IMR-90 (cell line): Measurements from ENCODE around the gene AKAP13. TPM values are rescaled to one million over a fixed set of nuclear protein-coding genes. Genes with fewer than 3 reads are reported as not detected.

ENCODE experiments used
- ATAC-seq: fragments of 200-7000 bp; cut with Tn5 transposase; 2 replicates; pipeline ENCODE4 v1.9.1; 2020; ENCODE audit warnings: low read depth, mild to moderate bottlenecking, moderate library complexity
- BruUV-seq: library from RNA; stranded (reverse); fragments of 400-500 nt; replicated peaks from 2 replicates; lab custom pipeline; 2021; lab: Mats Ljungman, UMichigan
- CTCF ChIA-PET: fragments of 300-600 bp; formaldehyde crosslinking; extraction: SDS; loops from one replicate; lab custom pipeline; 2021; ENCODE audit warnings: antibody characterized with exemption; lab: Yijun Ruan, JAX
- POLR2A ChIA-PET: fragments of 300-600 bp; sonication (Branson Sonifier 250); formaldehyde crosslinking; loops from one replicate; lab custom pipeline; 2022; ENCODE audit warnings: antibody characterized with exemption; ENCODE audit not compliant: unreplicated experiment; lab: Charles Lee
- DNase-seq: peaks from one replicate; pipeline ENCODE4 v3.0.0; 2013
- H2AFZ ChIP-seq: replicated peaks from 2 replicates; pipeline ENCODE3; 2013; ENCODE audit warnings: low read length, mild to moderate bottlenecking; ENCODE audit not compliant: poor library complexity
- H2AK5ac ChIP-seq: 2 replicates; pipeline ENCODE4 v1.6.1; 2013; ENCODE audit warnings: low read depth, low read length, inconsistent platforms
- H2AK9ac ChIP-seq: replicated peaks from 2 replicates; pipeline ENCODE3; 2013; ENCODE audit warnings: mild to moderate bottlenecking, low read depth, low read length, moderate library complexity; ENCODE audit not compliant: poor library complexity
- H2BK120ac ChIP-seq: 2 replicates; pipeline ENCODE4 v1.6.1; 2013; ENCODE audit warnings: low read depth, low read length, inconsistent platforms
- H2BK15ac ChIP-seq: 3 replicates; pipeline ENCODE4 v1.6.1; 2013; ENCODE audit warnings: low read depth, low read length, inconsistent platforms
- H2BK20ac ChIP-seq: 2 replicates; pipeline ENCODE4 v1.6.1; 2013; ENCODE audit warnings: low read depth, mild to moderate bottlenecking, inconsistent platforms, low read length, moderate library complexity
- H2BK5ac ChIP-seq: 2 replicates; pipeline ENCODE4 v1.6.1; 2013; ENCODE audit warnings: mild to moderate bottlenecking, low read depth, low read length, inconsistent platforms; ENCODE audit not compliant: poor library complexity, severe bottlenecking
- H3K14ac ChIP-seq: replicated peaks from 2 replicates; pipeline ENCODE4 v1.6.1; 2013; ENCODE audit warnings: low read depth, low read length, inconsistent platforms
- H3K18ac ChIP-seq: 2 replicates; pipeline ENCODE4 v1.6.1; 2013; ENCODE audit warnings: low read depth, low read length, control low read depth
- H3K23ac ChIP-seq: 2 replicates; pipeline ENCODE4 v1.6.1; 2013; ENCODE audit warnings: low read depth, low read length, inconsistent platforms
- H3K27ac ChIP-seq: 2 replicates; pipeline ENCODE4 v1.5.1; 2013; ENCODE audit warnings: mild to moderate bottlenecking, control low read depth, low read length; ENCODE audit not compliant: insufficient read depth
- H3K27me3 ChIP-seq: 2 replicates; pipeline ENCODE4 v1.6.1; 2013; ENCODE audit warnings: low read length; ENCODE audit not compliant: control insufficient read depth, insufficient read depth
- H3K36me3 ChIP-seq: 2 replicates; pipeline ENCODE4 v1.6.1; 2013; ENCODE audit warnings: low read length, mixed read lengths; ENCODE audit not compliant: control insufficient read depth, insufficient read depth
- H3K4ac ChIP-seq: 2 replicates; pipeline ENCODE4 v1.6.1; 2013; ENCODE audit warnings: low read depth, low read length, inconsistent platforms
- H3K4me1 ChIP-seq: 2 replicates; pipeline ENCODE4 v1.6.1; 2013; ENCODE audit warnings: low read length, mixed read lengths; ENCODE audit not compliant: control insufficient read depth, insufficient read depth
- H3K4me2 ChIP-seq: 2 replicates; pipeline ENCODE4 v1.6.1; 2013; ENCODE audit warnings: low read depth, mild to moderate bottlenecking, control low read depth, low read length, moderate library complexity
- H3K4me3 ChIP-seq: 2 replicates; pipeline ENCODE4 v1.5.1; 2013; ENCODE audit warnings: low read depth, mild to moderate bottlenecking, control low read depth, low read length, moderate library complexity; ENCODE audit not compliant: insufficient read depth
- H3K56ac ChIP-seq: 2 replicates; pipeline ENCODE4 v1.6.1; 2013; ENCODE audit warnings: low read length, inconsistent platforms; ENCODE audit not compliant: insufficient read depth; ENCODE audit errors: extremely low read depth
- H3K79me1 ChIP-seq, 2 experiments: 2 replicates each; pipeline ENCODE4 v1.6.1; 2013; ENCODE audit warnings: low read length in 2 of 2, inconsistent platforms in 1 of 2, low read depth in 1 of 2
- H3K9ac ChIP-seq: 2 replicates; pipeline ENCODE4 v1.6.1; 2013; ENCODE audit warnings: low read depth, low read length, control low read depth
- H3K9me1 ChIP-seq: 2 replicates; pipeline ENCODE4 v1.6.1; 2013; ENCODE audit warnings: low read length, inconsistent platforms; ENCODE audit not compliant: insufficient read depth
- H3K9me3 ChIP-seq: 2 replicates; pipeline ENCODE4 v1.6.1; 2013; ENCODE audit warnings: low read length; ENCODE audit not compliant: control insufficient read depth, insufficient read depth
- H4K20me1 ChIP-seq: 2 replicates; pipeline ENCODE4 v1.6.1; 2013; ENCODE audit warnings: low read length, inconsistent platforms; ENCODE audit not compliant: insufficient read depth
- H4K5ac ChIP-seq: 2 replicates; pipeline ENCODE4 v1.6.1; 2013; ENCODE audit warnings: mild to moderate bottlenecking, low read depth, low read length, control low read depth
- H4K8ac ChIP-seq, 2 experiments: 2 replicates each; pipeline ENCODE4 v1.6.1; 2013; ENCODE audit warnings: low read depth in 2 of 2, low read length in 2 of 2, control low read depth in 1 of 2, inconsistent platforms in 1 of 2
- H4K91ac ChIP-seq: 2 replicates; pipeline ENCODE4 v1.6.1; 2013; ENCODE audit warnings: low read depth, low read length, inconsistent platforms; ENCODE audit not compliant: insufficient read depth
- BHLHE40 ChIP-seq: fragments of 150-350 bp; IDR thresholded peaks from 2 replicates; pipeline ENCODE4 v1.6.1; 2016; ENCODE audit warnings: mild to moderate bottlenecking, low read depth, low read length
- CEBPB ChIP-seq: IDR thresholded peaks from 2 replicates; pipeline ENCODE4 v1.6.1; 2012; ENCODE audit warnings: low read depth, low read length, improper control_type of control experiment
- FOS ChIP-seq: fragments of 150-350 bp; IDR thresholded peaks from 2 replicates; pipeline ENCODE4 v1.6.1; 2016; ENCODE audit warnings: low read depth, low read length
- MAFK ChIP-seq: IDR thresholded peaks from 2 replicates; pipeline ENCODE4 v1.6.1; 2012; ENCODE audit warnings: low read depth, low read length, improper control_type of control experiment
- NFE2L2 ChIP-seq: fragments of 150-350 bp; IDR thresholded peaks from 2 replicates; pipeline ENCODE4 v1.6.1; 2016; ENCODE audit warnings: low read depth, mild to moderate bottlenecking, low read length
- POLR2A ChIP-seq: IDR thresholded peaks from 2 replicates; pipeline ENCODE4 v1.6.1; 2012; ENCODE audit warnings: mild to moderate bottlenecking, low read depth, low read length
- RFX5 ChIP-seq: IDR thresholded peaks from 2 replicates; pipeline ENCODE4 v1.8.0; 2012; ENCODE audit warnings: low read depth, mild to moderate bottlenecking, low read length, moderate library complexity
- WGBS, 2 experiments: methylation state at CpG; one replicate each; pipeline versions ENCODE4 v1.1.5 to v1.1.7; 2013; ENCODE audit warnings: missing lambda C conversion rate in 2 of 2; ENCODE audit not compliant: insufficient read length in 1 of 2; ENCODE audit errors: extremely low coverage in 2 of 2; 5-methylcytosine and 5-hydroxymethylcytosine counted together
- dilution Hi-C: fragments of 300-500 bp; cut with HindIII; formaldehyde crosslinking; loops from one replicate; pipeline ENCODE4 v1.14.3; 2018; ENCODE audit warnings: low sequenced_read_pairs; ENCODE audit not compliant: unreplicated experiment
- in situ Hi-C: fragments of 300-500 bp; cut with MboI; formaldehyde crosslinking; loops from 3 replicates; pipeline ENCODE4 v1.14.3; 2019; ENCODE audit warnings: low sequenced_read_pairs, inconsistent platforms, mixed read lengths
- intact Hi-C: fragments of 100-400 bp; cut with micrococcal nuclease; formaldehyde crosslinking; loops from 2 replicates; pipeline ENCODE4 v1.10.0; 2022
- polyA plus RNA-seq, 3 experiments: library from polyadenylated mRNA; depleted of rRNA; stranded (reverse); fragments of >200 nt; gene quantifications; 2 replicates each; pipeline ENCODE4 v1.2.3, GENCODE V29; 2012; ENCODE audit warnings: low replicate concordance in 1 of 3
- total RNA-seq: library from RNA; depleted of rRNA; stranded (reverse); fragments of >200 nt; gene quantifications from 2 replicates; pipeline ENCODE4 v1.2.3, GENCODE V29; 2012
- TF ChIP-seq, protein P1 (sequence below): fragments of 150-350 bp; IDR thresholded peaks from 2 replicates; pipeline ENCODE4 v1.6.1; 2016; ENCODE audit warnings: low read depth, mild to moderate bottlenecking, low read length, moderate library complexity, borderline replicate concordance

Gene AKAP13
- total and polyA plus RNA-seq, 2 of the 4 experiments (the other 2 are of a cell fraction): 10.4 to 46.4 TPM

DNA sequence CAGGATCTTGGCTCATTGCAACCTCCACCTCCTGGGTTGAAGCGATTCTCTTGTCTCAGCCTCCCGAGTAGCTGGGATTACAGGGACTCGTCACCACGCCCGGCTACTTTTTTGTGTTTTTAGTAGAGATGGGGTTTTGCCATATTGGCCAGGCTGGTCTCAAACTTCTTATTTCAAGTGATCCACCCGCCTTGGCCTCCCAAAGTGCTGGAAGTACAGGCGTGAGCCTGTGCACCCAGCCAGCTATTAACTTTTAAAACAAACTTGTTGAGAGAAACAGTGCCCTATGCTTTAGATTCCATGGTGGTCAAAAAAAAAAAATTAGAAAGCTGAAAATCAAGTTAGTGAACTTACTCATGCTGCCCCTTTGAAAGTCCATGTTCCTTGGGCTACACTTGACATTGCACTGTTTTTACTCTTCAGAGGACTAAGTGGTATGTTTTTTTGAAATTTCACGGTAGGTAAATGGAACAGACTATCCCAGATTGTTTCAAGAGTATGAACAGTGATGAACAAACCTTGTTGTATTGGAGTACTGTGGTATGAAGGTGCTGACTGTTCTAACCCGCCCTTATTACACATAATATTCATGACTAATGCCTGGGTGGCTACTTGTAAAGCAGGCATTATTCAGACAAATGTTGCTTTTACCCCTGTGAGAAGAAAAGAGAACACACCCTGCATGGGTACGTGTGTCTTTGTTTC, 207.5 kb downstream of the AKAP13 start:
- ATAC-seq: peak; percentile 55
- H3K4me1 ChIP-seq: peaks cover 9% of the 10 kb centered on the region
- no peak overlapping the region; the same call in 1 of the 2 replicates for H3K23ac ChIP-seq
- DNase-seq: peak; percentile 82
- H3K9me3 ChIP-seq: no peaks in the 10 kb centered on the region
- no peak overlapping the region for H2BK20ac ChIP-seq
- H3K27me3 ChIP-seq: no peaks in the 10 kb centered on the region
- BruUV-seq: no TSS peak
- peaks cover 3% of the 10 kb centered on the region for H3K9me1 ChIP-seq
- no peak for TF ChIP-seq POLR2A
- TF ChIP-seq NFE2L2: no peak
- TF ChIP-seq, protein P1, sequence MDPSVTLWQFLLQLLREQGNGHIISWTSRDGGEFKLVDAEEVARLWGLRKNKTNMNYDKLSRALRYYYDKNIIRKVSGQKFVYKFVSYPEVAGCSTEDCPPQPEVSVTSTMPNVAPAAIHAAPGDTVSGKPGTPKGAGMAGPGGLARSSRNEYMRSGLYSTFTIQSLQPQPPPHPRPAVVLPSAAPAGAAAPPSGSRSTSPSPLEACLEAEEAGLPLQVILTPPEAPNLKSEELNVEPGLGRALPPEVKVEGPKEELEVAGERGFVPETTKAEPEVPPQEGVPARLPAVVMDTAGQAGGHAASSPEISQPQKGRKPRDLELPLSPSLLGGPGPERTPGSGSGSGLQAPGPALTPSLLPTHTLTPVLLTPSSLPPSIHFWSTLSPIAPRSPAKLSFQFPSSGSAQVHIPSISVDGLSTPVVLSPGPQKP: no peak
- no peak for TF ChIP-seq RFX5
- TF ChIP-seq FOS: peak; percentile 5; the same call in 1 of the 2 replicates
- peak; percentile 57 for TF ChIP-seq CEBPB
- no peak for TF ChIP-seq BHLHE40
- TF ChIP-seq MAFK: peak; percentile 61; the same call in 1 of the 2 replicates
- H3K14ac ChIP-seq: peak overlapping the region; percentile 63
- no peak overlapping the region for H3K56ac ChIP-seq
- no peak overlapping the region for H3K4ac ChIP-seq
- H2AFZ ChIP-seq: no peak overlapping the region
- no peak overlapping the region for H3K18ac ChIP-seq
- no peak overlapping the region; the same call in 1 of the 2 replicates for H3K4me2 ChIP-seq
- no peak overlapping the region for H2BK15ac ChIP-seq
- 100% methylated on average over 1 of the region's 10 CpGs; no CpG with 5 or more reads in 1 of the 2 experiments for WGBS, 2 experiments
- in situ Hi-C loops (no loop called here), dilution Hi-C loops (no loop called here), intact Hi-C loops (loop anchor here (1.0 kb wide), 1 partner anchor 243 kb away; no protein-coding TSS in a partner anchor)
- no peak overlapping the region for H2AK5ac ChIP-seq
- H3K9ac ChIP-seq: no peak overlapping the region
- no peak overlapping the region for H4K91ac ChIP-seq
- peaks cover 4% of the 10 kb centered on the region; the same call in 1 of the 2 replicates for H4K20me1 ChIP-seq
- no peak overlapping the region for H2AK9ac ChIP-seq
- peaks cover 12 to 54% of the 10 kb centered on the region in 2 experiments for H3K79me1 ChIP-seq
- POLR2A ChIA-PET: no interaction called here
- no peak overlapping the region for H4K8ac ChIP-seq
- CTCF ChIA-PET: no interaction called here
- no peak overlapping the region for H3K27ac ChIP-seq
- no peak overlapping the region for H4K5ac ChIP-seq
- no peak overlapping the region for H3K4me3 ChIP-seq
- H2BK120ac ChIP-seq: no peak overlapping the region
- H3K36me3 ChIP-seq: no peaks in the 10 kb centered on the region
- peak overlapping the region; percentile 40 for H2BK5ac ChIP-seq
